SU-DHL-6 (cell line): ENCODE data around the gene ZNF3.
A peak's percentile ranks its signal among the peaks of the same experiment; 100 is the strongest.

Source experiments
- H2AFZ ChIP-seq: fragments of 200-600 bp; sonication (generic); 2 replicates; pipeline ENCODE4 v1.6.1; 2014; ENCODE audit warnings: low read depth, mild to moderate bottlenecking, moderate library complexity, mixed read lengths, antibody characterized with exemption, low read length; ENCODE audit not compliant: severe bottlenecking
- H3F3A ChIP-seq: fragments of 200-600 bp; shearing (Covaris generic); 2 replicates; pipeline ENCODE4 v1.6.0; 2016; ENCODE audit warnings: antibody characterized with exemption, mild to moderate bottlenecking; ENCODE audit not compliant: insufficient read depth
- H3K27ac ChIP-seq: fragments of 200-600 bp; sonication (generic); 2 replicates; pipeline ENCODE4 v1.5.1; 2016; ENCODE audit warnings: low read depth, mild to moderate bottlenecking, low read length, moderate library complexity, mixed read lengths
- H3K27me3 ChIP-seq: fragments of 200-600 bp; sonication (generic), shearing (Covaris generic); 2 replicates; pipeline ENCODE4 v1.6.0; 2014; ENCODE audit warnings: mild to moderate bottlenecking, low read length
- H3K36me3 ChIP-seq: fragments of 200-600 bp; sonication (generic); 2 replicates; pipeline ENCODE4 v1.6.1; 2014; ENCODE audit warnings: mild to moderate bottlenecking, low read length, mixed read lengths
- H3K4me2 ChIP-seq: fragments of 300-600, 200-600 bp; shearing (Covaris generic), sonication (generic); 2 replicates; pipeline ENCODE4 v1.6.0; 2014; ENCODE audit warnings: low read length, low read depth, mild to moderate bottlenecking; ENCODE audit not compliant: poor library complexity, severe bottlenecking
- H3K4me3 ChIP-seq: fragments of 200-600 bp; sonication (generic); 2 replicates; pipeline ENCODE4 v1.5.1; 2014; ENCODE audit warnings: antibody characterized with exemption, low read length, mild to moderate bottlenecking, mixed read lengths; ENCODE audit not compliant: insufficient read depth, poor library complexity, severe bottlenecking
- H3K79me2 ChIP-seq: fragments of 200-600 bp; sonication (generic); 2 replicates; pipeline ENCODE4 v1.6.1; 2014; ENCODE audit warnings: mild to moderate bottlenecking, low read length, moderate library complexity; ENCODE audit not compliant: insufficient read depth
- H3K9ac ChIP-seq: fragments of 200-600 bp; sonication (generic); 2 replicates; pipeline ENCODE4 v1.7.0; 2014; ENCODE audit warnings: mild to moderate bottlenecking, low read length
- H3K9me2 ChIP-seq: fragments of 200-600 bp; sonication (generic); replicated peaks from 2 replicates; pipeline ENCODE4 v1.6.1; 2014; ENCODE audit warnings: low read length; ENCODE audit not compliant: insufficient read depth
- H3K9me3 ChIP-seq: fragments of 200-600 bp; sonication (generic); 2 replicates; pipeline ENCODE4 v1.6.1; 2014; ENCODE audit warnings: low read length, mixed read lengths; ENCODE audit not compliant: insufficient read depth
- H4K20me1 ChIP-seq: fragments of 200-600 bp; sonication (generic); 2 replicates; pipeline ENCODE4 v1.6.1; 2014; ENCODE audit warnings: low read depth, mild to moderate bottlenecking, antibody characterized with exemption, low read length, moderate library complexity, mixed read lengths
- CTCF ChIP-seq: fragments of 200-600 bp; sonication (generic); IDR thresholded peaks from one replicate; pipeline ENCODE4 v1.5.1; 2017; ENCODE audit warnings: antibody characterized with exemption, mild to moderate bottlenecking, low read length, moderate library complexity; ENCODE audit not compliant: insufficient read depth, poor library complexity, severe bottlenecking
- EZH2phosphoT487 ChIP-seq: fragments of 200-600 bp; sonication (generic), shearing (Covaris generic); conservative IDR thresholded peaks from 2 replicates; pipeline ENCODE4 v1.6.1; 2018; ENCODE audit warnings: mild to moderate bottlenecking, antibody characterized with exemption, low read length, moderate library complexity, mixed read lengths

ZNF3 gene

DNA sequence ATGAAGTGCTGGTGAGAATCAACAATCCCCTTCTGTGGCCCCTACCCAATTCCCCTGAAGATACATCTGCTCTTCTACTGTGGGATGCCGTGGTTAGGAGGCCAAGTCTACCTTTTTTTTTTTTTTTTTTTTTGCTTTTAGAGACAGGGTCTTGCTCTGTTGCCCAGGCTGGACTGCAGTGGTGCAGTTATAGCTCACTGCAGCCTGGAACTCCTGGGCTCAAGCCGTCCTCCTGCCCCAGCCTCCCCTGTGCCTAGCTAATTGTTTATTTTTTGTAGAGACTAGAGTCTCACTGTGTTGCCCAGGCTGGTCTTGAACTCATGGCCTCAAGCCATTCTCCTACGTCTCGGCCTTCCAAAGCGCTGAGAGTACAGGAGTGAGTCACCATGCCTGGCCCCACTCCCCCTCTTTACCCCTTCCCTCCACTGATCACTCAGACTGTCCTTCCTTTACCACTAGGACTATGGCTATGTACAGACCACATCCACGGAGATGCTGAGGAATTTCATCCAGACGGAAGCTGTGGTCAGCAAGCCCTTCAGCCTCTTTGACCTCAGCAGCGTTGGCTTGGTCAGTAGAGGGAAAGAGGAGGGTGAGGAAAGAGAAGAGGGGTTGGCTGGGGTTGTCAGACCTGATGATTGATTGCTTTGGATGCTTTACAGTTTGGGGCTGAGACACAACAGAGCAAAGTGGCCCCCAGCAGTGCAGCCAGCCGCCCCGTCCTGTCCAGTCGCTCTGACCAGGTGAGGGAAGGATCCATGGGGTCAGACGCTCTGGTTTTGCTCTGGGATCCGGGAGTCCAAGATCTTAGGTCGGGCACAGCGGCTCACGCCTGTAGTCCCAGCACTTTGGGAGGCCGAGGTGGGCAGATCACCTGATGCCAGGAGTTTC, 21.7 kb upstream of the ZNF3 start:
- Histone ChIP-seq H3K9me2 (no peaks in the 10 kb centered on the region), H3K4me2 (peak overlapping the region; percentile 62), H3K27me3 (no peaks in the 10 kb centered on the region), H3F3A (peaks cover 21% of the 10 kb centered on the region), H3K9me3 (no peaks in the 10 kb centered on the region), H3K36me3 (peaks cover 21% of the 10 kb centered on the region), H3K4me3 (no peak overlapping the region), H4K20me1 (peaks cover 13% of the 10 kb centered on the region), H3K79me2 (peaks cover 30% of the 10 kb centered on the region), H3K27ac (no peak overlapping the region), H3K9ac (peak overlapping the region; percentile 100), H2AFZ (no peak overlapping the region)
- TF ChIP-seq CTCF (no peak), EZH2phosphoT487 (no peak)

GRCh38 chr7:100101016-100101862, 19.7 kb upstream of the ZNF3 start, which contains the start of the genes AP4M1 and MCM7:
TSS of gene AP4M1 (plus strand) at chr7:100101643. CDS start at chr7:100101715, 72 bp downstream.
TSS of gene MCM7 (minus strand) at chr7:100101397. CDS start at chr7:100101294, 103 bp downstream.
- Histone ChIP-seq H3K9me2 (no peaks in the 10 kb centered on the region), H3K27me3 (no peaks in the 10 kb centered on the region), H3K27ac (peak within 1 kb of the TSS; percentile 95), H2AFZ (peak within 1 kb of the TSS; percentile 54), H3K4me3 (peak within 1 kb of the TSS; percentile 94), H4K20me1 (peaks cover 13% of the 10 kb centered on the region), H3K36me3 (peaks cover 36% of the 10 kb centered on the region), H3K9me3 (no peaks in the 10 kb centered on the region), H3K9ac (peak within 1 kb of the TSS; percentile 100), H3F3A (peaks cover 24% of the 10 kb centered on the region), H3K4me2 (peak within 1 kb of the TSS; percentile 70), H3K79me2 (peaks cover 34% of the 10 kb centered on the region)
- TF ChIP-seq EZH2phosphoT487 (no peak), CTCF (no peak)

DNA sequence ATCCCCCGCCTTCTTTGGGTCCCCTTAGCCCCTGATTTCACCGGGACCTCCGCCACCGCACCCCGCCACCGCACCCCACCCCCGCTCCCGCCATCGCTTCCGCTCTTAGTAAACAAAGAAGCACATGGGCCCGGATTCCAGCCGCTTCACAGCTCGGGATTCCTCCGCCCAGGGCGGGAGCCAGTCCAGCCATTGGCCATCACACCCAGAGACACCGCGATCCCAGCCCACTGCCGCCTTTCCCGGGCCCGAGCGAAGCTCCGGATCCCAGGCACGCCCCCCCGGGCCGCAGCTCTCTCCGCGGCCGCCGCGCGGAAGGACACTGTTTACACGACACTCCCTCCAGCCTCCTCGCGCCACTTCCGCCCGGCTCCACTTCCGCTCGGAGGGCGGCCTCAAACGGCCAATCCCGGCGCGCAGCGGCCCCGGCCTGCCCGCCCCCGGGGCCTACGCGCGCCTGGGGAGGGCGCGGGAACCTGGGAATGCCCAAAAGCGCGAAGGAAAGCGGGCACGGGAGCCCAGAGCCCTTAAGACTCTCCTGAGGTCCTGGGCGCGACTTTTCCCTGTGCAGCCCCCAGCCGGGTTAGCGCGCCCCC, 19.0 kb upstream of the ZNF3 start:
- Histone ChIP-seq H2AFZ (no peak overlapping the region), H3K9ac (peak overlapping the region; percentile 100), H3K27ac (peak overlapping the region; percentile 95), H3F3A (peaks cover 26% of the 10 kb centered on the region), H3K4me2 (peak overlapping the region; percentile 70), H3K27me3 (no peaks in the 10 kb centered on the region), H3K9me3 (no peaks in the 10 kb centered on the region), H3K4me3 (peak overlapping the region; percentile 94), H3K9me2 (no peaks in the 10 kb centered on the region), H3K79me2 (peaks cover 34% of the 10 kb centered on the region), H4K20me1 (peaks cover 13% of the 10 kb centered on the region), H3K36me3 (peaks cover 43% of the 10 kb centered on the region)
- no peak for TF ChIP-seq EZH2phosphoT487
